Suprapubic skin (tissue), 4 donors: ENCODE measurements around the gene KCNK3. TPM values are rescaled to one million over a fixed set of nuclear protein-coding genes. Genes with fewer than 3 reads are reported as not detected.

Experiments used
- DNase-seq, 2 donors: peaks; one replicate each; pipeline ENCODE4 v3.0.0-alpha.2; 2019; ENCODE audit warnings: low spot score in 2 of 2
- H3K27ac ChIP-seq: fragments of 200-600 bp; sonication (generic); one replicate; pipeline ENCODE4 v1.5.1; 2019
- H3K27me3 ChIP-seq: fragments of 200-600 bp; sonication (generic); one replicate; pipeline ENCODE4 v1.5.1; 2019
- H3K36me3 ChIP-seq: fragments of 200-600 bp; sonication (generic); one replicate; pipeline ENCODE4 v1.5.1; 2019
- H3K4me1 ChIP-seq: fragments of 200-600 bp; sonication (generic); one replicate; pipeline ENCODE4 v1.5.1; 2019
- H3K4me3 ChIP-seq: fragments of 200-600 bp; sonication (generic); one replicate; pipeline ENCODE4 v1.5.1; 2019; ENCODE audit warnings: mild to moderate bottlenecking
- H3K9me3 ChIP-seq: fragments of 200-600 bp; sonication (generic); one replicate; pipeline ENCODE4 v1.5.1; 2019
- EP300 ChIP-seq: sonication (generic); formaldehyde crosslinking; IDR thresholded peaks from one replicate; pipeline ENCODE4 v1.6.1; 2017; ENCODE audit warnings: antibody characterized with exemption
- POLR2A ChIP-seq, 2 donors: fragments of 450-650 bp; IDR thresholded peaks; one replicate each; pipeline ENCODE4 v1.6.1; 2017; ENCODE audit warnings: antibody characterized with exemption in 2 of 2, mild to moderate bottlenecking in 2 of 2, moderate library complexity in 2 of 2
- POLR2AphosphoS5 ChIP-seq, 3 donors: sonication (generic); formaldehyde crosslinking; IDR thresholded peaks; one replicate each; pipeline ENCODE4 v1.6.1; 2017; ENCODE audit warnings: antibody characterized with exemption in 3 of 3
- WGBS: methylation state at CpG from one replicate; pipeline ENCODE4 v1.1.5; 2018; 5-methylcytosine and 5-hydroxymethylcytosine counted together
- total RNA-seq, 4 donors: library from RNA; depleted of rRNA; stranded (reverse); fragments of >200 nt; gene quantifications; one replicate each; pipeline ENCODE4 v1.1.0, GENCODE V29; 2016
- TF ChIP-seq, protein P1 (sequence below), 2 donors: fragments of 200-600 bp in 1 of 2; fragments of 450-650 bp in 1 of 2; sonication (generic) in 1 of 2; IDR thresholded peaks; one replicate each; pipeline ENCODE4 v1.5.1; 2016 to 2019; ENCODE audit warnings: antibody characterized with exemption in 2 of 2, mild to moderate bottlenecking in 1 of 2, moderate library complexity in 1 of 2

KCNK3 gene
- total RNA-seq, 4 donors from 2014 or later, result 0.83 to 1.2 (median 1.1) TPM; not detected in 1

DNA sequence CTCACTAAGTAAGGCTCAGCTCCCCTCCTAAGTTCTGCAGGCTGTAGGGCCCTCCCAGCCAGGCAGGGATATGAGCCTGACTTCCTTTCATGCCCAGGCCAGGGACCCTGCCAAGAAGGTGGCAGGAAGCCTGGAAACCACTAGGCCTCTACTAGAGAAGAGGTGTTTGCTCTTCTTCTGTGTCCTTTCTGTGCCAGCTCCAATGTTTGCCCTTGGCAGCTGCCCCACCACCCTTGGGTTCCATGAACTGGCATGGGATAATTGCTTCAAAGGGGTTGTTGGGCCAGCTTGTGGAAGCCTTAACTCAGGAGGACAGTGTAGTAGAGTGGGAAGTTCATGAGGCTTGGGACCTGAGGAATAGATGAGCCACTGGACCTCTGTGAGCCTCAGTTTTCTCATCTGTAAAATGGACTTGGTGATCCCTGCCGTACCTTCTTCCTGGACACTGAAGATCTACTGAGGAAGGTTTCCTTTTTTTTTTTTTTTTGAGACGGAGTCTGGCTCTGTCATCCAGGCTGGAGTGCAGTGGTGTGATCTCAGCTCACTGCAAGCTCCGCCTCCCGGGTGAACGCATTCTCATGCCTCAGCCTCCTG is 75.5 kb downstream of the KCNK3 start:
- peaks cover 92% of the 10 kb centered on the region for H3K4me1 ChIP-seq
- no peak overlapping the region for H3K4me3 ChIP-seq
- TF ChIP-seq POLR2A (IDR thresholded peaks at IDR 0.05), result no peak
- no peak for TF ChIP-seq EP300
- TF ChIP-seq, protein P1, sequence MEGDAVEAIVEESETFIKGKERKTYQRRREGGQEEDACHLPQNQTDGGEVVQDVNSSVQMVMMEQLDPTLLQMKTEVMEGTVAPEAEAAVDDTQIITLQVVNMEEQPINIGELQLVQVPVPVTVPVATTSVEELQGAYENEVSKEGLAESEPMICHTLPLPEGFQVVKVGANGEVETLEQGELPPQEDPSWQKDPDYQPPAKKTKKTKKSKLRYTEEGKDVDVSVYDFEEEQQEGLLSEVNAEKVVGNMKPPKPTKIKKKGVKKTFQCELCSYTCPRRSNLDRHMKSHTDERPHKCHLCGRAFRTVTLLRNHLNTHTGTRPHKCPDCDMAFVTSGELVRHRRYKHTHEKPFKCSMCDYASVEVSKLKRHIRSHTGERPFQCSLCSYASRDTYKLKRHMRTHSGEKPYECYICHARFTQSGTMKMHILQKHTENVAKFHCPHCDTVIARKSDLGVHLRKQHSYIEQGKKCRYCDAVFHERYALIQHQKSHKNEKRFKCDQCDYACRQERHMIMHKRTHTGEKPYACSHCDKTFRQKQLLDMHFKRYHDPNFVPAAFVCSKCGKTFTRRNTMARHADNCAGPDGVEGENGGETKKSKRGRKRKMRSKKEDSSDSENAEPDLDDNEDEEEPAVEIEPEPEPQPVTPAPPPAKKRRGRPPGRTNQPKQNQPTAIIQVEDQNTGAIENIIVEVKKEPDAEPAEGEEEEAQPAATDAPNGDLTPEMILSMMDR (IDR thresholded peaks at IDR 0.05), result no peak
- no peak for TF ChIP-seq POLR2AphosphoS5 (IDR thresholded peaks at IDR 0.05)
- H3K27me3 ChIP-seq, result no peaks in the 10 kb centered on the region
- peak overlapping the region; percentile 88 for H3K27ac ChIP-seq
- 88% methylated on average over 5 of the region's 5 CpGs for WGBS
- H3K36me3 ChIP-seq, result no peaks in the 10 kb centered on the region
- no peak for DNase-seq
- no peaks in the 10 kb centered on the region for H3K9me3 ChIP-seq

DNA sequence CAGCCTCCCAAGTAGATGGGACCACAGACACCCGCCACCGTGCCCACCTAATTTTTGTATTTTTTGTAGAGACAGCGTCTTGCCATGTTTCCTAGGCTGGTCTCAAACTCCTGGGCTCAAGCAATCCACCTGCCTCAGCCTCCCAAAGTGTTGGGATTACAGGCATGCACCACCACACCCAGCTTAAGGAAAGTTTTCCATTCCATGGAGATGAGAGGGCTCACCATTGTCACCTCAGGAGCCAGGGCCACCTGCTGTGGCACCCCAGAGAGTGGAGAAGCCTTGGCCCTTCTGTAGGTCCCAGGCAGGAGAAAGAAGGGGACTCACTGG is 76.2 kb downstream of the KCNK3 start:
- 94% methylated on average over 3 of the region's 3 CpGs for WGBS
- TF ChIP-seq POLR2A (IDR thresholded peaks at IDR 0.05), result no peak
- Histone ChIP-seq H3K4me1 (peaks cover 94% of the 10 kb centered on the region), H3K9me3 (no peaks in the 10 kb centered on the region), H3K36me3 (no peaks in the 10 kb centered on the region), H3K27me3 (no peaks in the 10 kb centered on the region), H3K4me3 (no peak overlapping the region), H3K27ac (peak overlapping the region; percentile 88)
- DNase-seq, result no peak

DNA sequence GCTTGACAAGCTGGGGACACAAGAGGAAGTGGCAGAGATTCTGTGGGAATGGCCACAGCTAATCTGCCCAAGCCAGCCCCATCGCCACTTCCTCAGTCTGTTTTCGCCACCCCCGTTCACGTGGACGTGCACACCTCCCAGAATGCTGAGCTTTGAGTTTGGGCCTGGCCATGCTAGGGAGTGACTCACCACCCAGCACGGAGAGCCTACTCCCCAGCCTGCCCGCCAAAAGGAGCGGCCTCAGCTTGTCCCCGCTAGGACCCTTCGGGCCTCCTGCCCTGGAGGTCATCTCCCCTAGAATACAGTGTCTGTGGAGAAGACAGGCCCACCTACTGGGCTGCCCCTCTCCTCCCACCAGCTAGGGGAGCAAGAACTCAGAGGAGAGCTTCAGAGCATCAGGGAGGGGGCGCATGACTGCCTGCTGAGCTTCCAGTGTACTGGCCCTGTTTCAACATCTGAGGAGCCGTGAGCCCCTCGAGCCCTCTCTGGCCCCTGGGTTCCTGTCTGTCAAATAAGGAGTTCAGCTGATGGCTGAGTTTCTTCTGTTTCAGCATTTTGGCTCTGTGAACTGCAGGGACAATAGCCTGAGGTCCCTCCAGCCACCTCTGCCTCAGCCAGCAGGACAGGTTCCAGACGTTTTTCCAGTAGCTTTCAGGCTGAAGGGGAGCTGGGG is 76.7 kb downstream of the KCNK3 start:
- TF ChIP-seq, protein P1 (IDR thresholded peaks at IDR 0.05), result no peak
- TF ChIP-seq POLR2AphosphoS5 (IDR thresholded peaks at IDR 0.05), result peak in 2 of 3 donors; percentile 26 to 47
- H3K27me3 ChIP-seq, result no peaks in the 10 kb centered on the region
- H3K9me3 ChIP-seq, result no peaks in the 10 kb centered on the region
- DNase-seq, result peak; percentile 88 to 94
- peak overlapping the region; percentile 88 for H3K27ac ChIP-seq
- WGBS, result 13% methylated on average over 14 of the region's 14 CpGs
- H3K4me1 ChIP-seq, result peaks cover 97% of the 10 kb centered on the region
- H3K4me3 ChIP-seq, result peak overlapping the region; percentile 19
- H3K36me3 ChIP-seq, result peaks cover 3% of the 10 kb centered on the region

DNA sequence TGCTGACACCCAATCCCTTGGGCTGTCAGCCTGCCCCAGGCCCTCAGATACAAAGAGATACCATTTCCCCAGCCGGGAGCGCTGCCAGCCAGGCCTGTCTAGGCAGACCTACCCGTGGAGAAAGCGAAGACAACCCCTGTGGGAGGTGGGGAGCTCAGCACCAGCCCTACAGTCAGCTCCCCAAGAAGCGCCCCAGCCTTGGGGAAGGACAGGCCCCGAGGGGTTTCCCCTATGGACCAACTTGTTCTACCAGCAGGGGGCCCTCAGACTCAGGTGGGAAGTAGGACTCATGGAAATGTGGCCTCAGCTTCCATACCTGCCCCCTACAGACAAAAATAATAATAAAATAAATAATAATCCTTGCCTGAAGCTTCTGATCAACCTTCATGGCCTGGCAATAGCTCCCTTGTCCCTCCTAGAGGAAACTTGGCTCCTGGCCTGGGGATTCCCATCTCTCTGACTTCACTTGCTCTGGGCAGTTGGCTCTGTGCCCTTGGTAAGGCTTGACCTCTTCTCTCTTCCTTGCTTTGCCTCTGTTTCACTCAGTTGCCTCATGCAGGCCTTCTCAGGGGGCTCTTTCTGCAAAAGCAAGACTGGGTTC is 78.6 kb downstream of the KCNK3 start:
- H3K4me3 ChIP-seq, result no peak overlapping the region
- WGBS, result 58% methylated on average over 2 of the region's 6 CpGs
- TF ChIP-seq EP300, result no peak
- TF ChIP-seq, protein P1 (IDR thresholded peaks at IDR 0.05), result peak in 1 of 2 donors; percentile 8
- TF ChIP-seq POLR2AphosphoS5 (IDR thresholded peaks at IDR 0.05), result no peak
- peaks cover 22% of the 10 kb centered on the region for H3K36me3 ChIP-seq
- H3K4me1 ChIP-seq, result peaks cover 96% of the 10 kb centered on the region
- no peaks in the 10 kb centered on the region for H3K9me3 ChIP-seq
- no peaks in the 10 kb centered on the region for H3K27me3 ChIP-seq
- peak overlapping the region; percentile 88 for H3K27ac ChIP-seq
- DNase-seq, result peak; percentile 89 to 91

DNA sequence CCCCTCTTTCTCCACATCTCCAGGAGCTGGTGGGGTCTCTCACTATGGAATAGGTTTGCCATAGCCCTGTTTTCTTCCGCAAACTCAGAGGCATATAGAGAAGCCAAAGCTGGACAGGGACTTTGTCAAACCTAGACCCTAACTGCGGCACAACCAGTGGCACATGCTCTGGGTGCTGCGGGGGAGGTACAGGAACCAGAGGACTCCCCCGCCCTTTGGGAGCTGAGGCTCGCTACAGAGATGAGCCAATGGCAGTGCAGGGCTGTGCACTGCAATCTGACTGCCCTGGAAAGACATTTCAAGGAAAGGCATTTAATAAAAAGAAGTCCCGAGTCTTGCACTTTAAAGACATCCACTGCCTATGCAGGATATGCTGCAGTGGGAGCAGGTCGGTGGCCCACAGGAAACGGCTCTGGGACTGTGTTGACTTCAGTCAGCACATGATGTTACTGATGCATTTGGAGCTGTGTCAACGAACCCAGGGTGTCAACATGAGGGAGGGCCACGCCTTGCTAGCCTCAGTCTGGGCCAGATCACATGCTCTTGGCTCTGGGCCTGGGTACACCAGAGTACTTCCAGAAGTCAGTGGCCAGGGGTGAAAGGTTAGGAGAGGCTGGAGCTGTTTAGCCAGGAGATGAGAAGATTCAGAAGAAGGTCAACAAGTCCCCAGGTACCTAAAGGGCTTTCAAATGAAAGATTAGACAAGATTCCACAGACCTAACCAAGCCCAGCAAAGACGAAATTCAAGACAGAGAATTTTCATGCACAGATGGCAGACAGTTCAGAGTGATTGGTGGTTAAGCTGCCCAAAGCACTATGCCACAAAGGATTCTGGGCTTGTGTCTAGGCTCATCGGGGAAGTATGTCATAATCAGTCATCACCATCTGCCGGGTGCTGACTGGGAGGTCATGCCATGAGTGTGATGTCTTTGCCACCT is 79.8 kb downstream of the KCNK3 start:
- TF ChIP-seq, protein P1 (IDR thresholded peaks at IDR 0.05), result no peak
- peak; percentile 48 to 90 (median 78) for TF ChIP-seq POLR2AphosphoS5 (IDR thresholded peaks at IDR 0.05)
- TF ChIP-seq EP300, result no peak
- peak in 1 of 2 donors; percentile 43 for TF ChIP-seq POLR2A (IDR thresholded peaks at IDR 0.05)
- peak overlapping the region; percentile 88 for H3K27ac ChIP-seq
- no peak overlapping the region for H3K4me3 ChIP-seq
- WGBS, result 10% methylated on average over 12 of the region's 13 CpGs
- peaks cover 84% of the 10 kb centered on the region for H3K4me1 ChIP-seq
- H3K36me3 ChIP-seq, result peaks cover 34% of the 10 kb centered on the region
- H3K27me3 ChIP-seq, result no peaks in the 10 kb centered on the region
- DNase-seq, result peak; percentile 97 to 98
- no peaks in the 10 kb centered on the region for H3K9me3 ChIP-seq
